ENCODE measurements around the gene RAVER1. TPM values are rescaled to one million over a fixed set of nuclear protein-coding genes. Genes with fewer than 3 reads are reported as not detected.

The RAVER1 gene
- total and polyA plus RNA-seq, 9 of the 15 experiments (the other 6 are each of a cell fraction or from before 2014, with no cell fraction given): 0.06 to 113 (median 7.0) TPM

- TF ChIP-seq NRF1 (conservative IDR thresholded peaks at IDR 0.05 in 1 of 2, IDR thresholded peaks at IDR 0.05 in 1 of 2) (no peak), ATF3 (IDR thresholded peaks at IDR 0.05) (no peak), ATF3 (CRISPR knock-in tag; conservative IDR thresholded peaks at IDR 0.05) (no peak)
These were observed 30.5 kb upstream of the RAVER1 start (continued) for GRCh38 chr19:10363789-10364281.

GRCh38 chr19:10362259-10362658 lies 28.9 kb upstream of the RAVER1 start:
- FAIRE-seq: no peak

More at GRCh38 chr19:10362259-10362658, 28.9 kb upstream of the RAVER1 start:
- BruUV-seq (replicated peaks): no TSS peak
- Histone ChIP-seq H4K20me1 (replicated peaks; ENCODE audit: control insufficient read depth, insufficient read depth, low read length) (no peaks in the 10 kb centered on the region), H3K4me2 (ENCODE audit: insufficient read depth, low read length) (no peak overlapping the region), H3K36me3 (ENCODE audit: control insufficient read depth, insufficient read depth, low read length) (peaks cover 81% of the 10 kb centered on the region; the same call in 2 of the 3 replicates), H3K9me3 (replicated peaks; ENCODE audit: control insufficient read depth, insufficient read depth, low read depth, low read length) (no peaks in the 10 kb centered on the region), H3K4me1 (replicated peaks in 1 of 2; ENCODE audit: control insufficient read depth in 2 of 2, insufficient read depth in 2 of 2, low read length in 2 of 2) (peaks cover 0 to 17% of the 10 kb centered on the region in 2 experiments; a peak in 1 of 5 replicates), H3K27ac (ENCODE audit: extremely low read depth, low read depth, low read length) (no peak overlapping the region), H2AFZ (ENCODE audit: low read depth, low read length) (no peak overlapping the region), H3K79me2 (ENCODE audit: control insufficient read depth, insufficient read depth, low read length) (no peaks in the 10 kb centered on the region), H3K9me1 (ENCODE audit: control insufficient read depth, insufficient read depth, low read length) (no peaks in the 10 kb centered on the region), H3K4me3 (no peak overlapping the region), H3K9ac (ENCODE audit: insufficient read depth in 1 of 2, low read depth in 2 of 2, low read length in 2 of 2) (no peak overlapping the region), H3K27me3 (ENCODE audit: control insufficient read depth in 2 of 2, insufficient read depth in 2 of 2, low read length in 2 of 2) (no peaks in the 10 kb centered on the region)
- in situ Hi-C loops (cut with MboI): no loop called here
- CTCF ChIA-PET (ENCODE audit: low intra/inter-chr PET ratio): no interaction called here
- TF ChIP-seq RBFOX2 (IDR thresholded peaks at IDR 0.05; ENCODE audit: low read depth, low read length) (peak; percentile 49; the same call in 1 of the 2 replicates), POLR2G (IDR thresholded peaks at IDR 0.05; ENCODE audit: low read depth, low read length) (peak; percentile 37; the same call in 1 of the 2 replicates), SMAD4 (CRISPR knock-in tag; conservative IDR thresholded peaks at IDR 0.05) (no peak)
- intact Hi-C loops (cut with micrococcal nuclease): no loop called here
- WGBS (ENCODE audit: insufficient coverage, low coverage, missing lambda C conversion rate): 95% methylated on average over 14 of the region's 18 CpGs
- DNase-seq (ENCODE audit: extremely low read depth in 1 of 4, low spot score in 3 of 4) (peak in 1 of 4 experiments; percentile 14), ATAC-seq (no peak)
- POLR2A ChIA-PET: interaction anchor here (1.4 kb wide), 2 partner anchors 10 to 17 kb away, joined by 4 read pairs; no protein-coding TSS in a partner anchor

Data from K562 (cell line).